Breast epithelium (tissue), 4 donors: ENCODE measurements around the gene TMEM63B. TPM values are rescaled to one million over a fixed set of nuclear protein-coding genes. Genes with fewer than 3 reads are reported as not detected.
A peak's percentile ranks its signal among the peaks of the same experiment; 100 is the strongest.

Experiments
- DNase-seq, 2 donors: peaks; one replicate each; pipeline ENCODE4 v3.0.0-alpha.2; 2019; ENCODE audit warnings: low spot score in 2 of 2
- H3K27ac ChIP-seq, 2 donors: fragments of 200-600 bp; sonication (generic) in 1 of 2; one replicate each; pipeline ENCODE4 v1.5.1; 2016 to 2019; ENCODE audit warnings: mild to moderate bottlenecking in 1 of 2
- H3K27me3 ChIP-seq, 2 donors: fragments of 200-600 bp; sonication (generic) in 1 of 2; one replicate each; pipeline versions ENCODE4 v1.5.1 to v1.6.0; 2017 to 2019; ENCODE audit warnings: control low read depth in 1 of 2, mild to moderate bottlenecking in 1 of 2
- H3K36me3 ChIP-seq: fragments of 200-600 bp; one replicate; pipeline ENCODE4 v1.5.1; 2019
- H3K4me1 ChIP-seq, 2 donors: fragments of 200-600 bp; sonication (generic); one replicate each; pipeline ENCODE4 v1.5.1; 2016 to 2019; ENCODE audit warnings: control low read depth in 1 of 2
- H3K4me3 ChIP-seq, 3 donors: fragments of 200-600 bp; sonication (generic); 1 replicate in 2 of 3; 2 replicates in 1 of 3; pipeline ENCODE4 v1.5.1; 2016 to 2019; ENCODE audit warnings: mild to moderate bottlenecking in 3 of 3, moderate library complexity in 2 of 3
- H3K9me3 ChIP-seq, 2 donors: fragments of 200-600 bp; sonication (generic) in 1 of 2; one replicate each; pipeline ENCODE4 v1.5.1; 2016 to 2019; ENCODE audit warnings: control low read depth in 1 of 2
- POLR2A ChIP-seq: fragments of 450-650 bp; IDR thresholded peaks from one replicate; pipeline ENCODE4 v1.6.1; 2016; ENCODE audit warnings: antibody characterized with exemption, mild to moderate bottlenecking, moderate library complexity
- POLR2AphosphoS5 ChIP-seq, 3 donors: sonication (generic); formaldehyde crosslinking; IDR thresholded peaks; one replicate each; pipeline ENCODE4 v1.6.1; 2017; ENCODE audit warnings: antibody characterized with exemption in 3 of 3
- intact Hi-C: fragments of 100-400 bp; cut with DNase I; formaldehyde crosslinking; loops from one replicate; pipeline ENCODE4 v1.15.1; 2023; ENCODE audit warnings: low total_unique reads
- total RNA-seq, 3 donors: library from RNA; depleted of rRNA; stranded (reverse); fragments of >200 nt; gene quantifications; one replicate each; pipeline ENCODE4 v1.1.0, GENCODE V29; 2016
- TF ChIP-seq, protein P1 (sequence below), 3 donors: fragments of 450-650 bp; IDR thresholded peaks; one replicate each; pipeline ENCODE4 v1.5.1; 2016 to 2017; ENCODE audit warnings: antibody characterized with exemption in 3 of 3, mild to moderate bottlenecking in 3 of 3, moderate library complexity in 3 of 3

The TMEM63B gene
- total RNA-seq, 3 donors from 2014 or later, result 16.7 to 21.8 (median 18.9) TPM

DNA sequence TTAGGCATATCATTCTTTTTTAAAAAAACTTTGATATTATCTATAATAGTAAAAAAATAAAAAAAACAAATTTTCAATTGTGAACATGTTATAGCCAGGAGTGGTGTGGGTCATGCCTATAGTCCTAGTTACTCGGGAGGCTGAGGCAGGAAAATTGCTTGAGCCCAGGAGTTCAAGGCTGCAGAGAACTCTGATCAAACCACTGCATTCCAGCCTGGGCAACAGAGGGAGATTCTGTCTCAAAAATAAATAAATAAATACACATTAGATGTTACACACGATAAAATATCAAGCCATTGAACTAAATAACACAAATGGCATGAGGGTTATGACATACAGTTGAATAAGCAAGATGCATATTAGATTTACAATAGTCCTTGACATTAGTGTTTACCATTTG, 61.5 kb downstream of the TMEM63B start:
- Histone ChIP-seq H3K4me3 (no peak overlapping the region), H3K27me3 (no peaks in the 10 kb centered on the region), H3K27ac (no peak overlapping the region), H3K4me1 (no peaks in the 10 kb centered on the region), H3K36me3 (no peaks in the 10 kb centered on the region), H3K9me3 (no peaks in the 10 kb centered on the region)
- no peak for DNase-seq
- intact Hi-C loops, result no loop called here
- no peak for TF ChIP-seq POLR2A
- TF ChIP-seq, protein P1, sequence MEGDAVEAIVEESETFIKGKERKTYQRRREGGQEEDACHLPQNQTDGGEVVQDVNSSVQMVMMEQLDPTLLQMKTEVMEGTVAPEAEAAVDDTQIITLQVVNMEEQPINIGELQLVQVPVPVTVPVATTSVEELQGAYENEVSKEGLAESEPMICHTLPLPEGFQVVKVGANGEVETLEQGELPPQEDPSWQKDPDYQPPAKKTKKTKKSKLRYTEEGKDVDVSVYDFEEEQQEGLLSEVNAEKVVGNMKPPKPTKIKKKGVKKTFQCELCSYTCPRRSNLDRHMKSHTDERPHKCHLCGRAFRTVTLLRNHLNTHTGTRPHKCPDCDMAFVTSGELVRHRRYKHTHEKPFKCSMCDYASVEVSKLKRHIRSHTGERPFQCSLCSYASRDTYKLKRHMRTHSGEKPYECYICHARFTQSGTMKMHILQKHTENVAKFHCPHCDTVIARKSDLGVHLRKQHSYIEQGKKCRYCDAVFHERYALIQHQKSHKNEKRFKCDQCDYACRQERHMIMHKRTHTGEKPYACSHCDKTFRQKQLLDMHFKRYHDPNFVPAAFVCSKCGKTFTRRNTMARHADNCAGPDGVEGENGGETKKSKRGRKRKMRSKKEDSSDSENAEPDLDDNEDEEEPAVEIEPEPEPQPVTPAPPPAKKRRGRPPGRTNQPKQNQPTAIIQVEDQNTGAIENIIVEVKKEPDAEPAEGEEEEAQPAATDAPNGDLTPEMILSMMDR (IDR thresholded peaks at IDR 0.05), result no peak

DNA sequence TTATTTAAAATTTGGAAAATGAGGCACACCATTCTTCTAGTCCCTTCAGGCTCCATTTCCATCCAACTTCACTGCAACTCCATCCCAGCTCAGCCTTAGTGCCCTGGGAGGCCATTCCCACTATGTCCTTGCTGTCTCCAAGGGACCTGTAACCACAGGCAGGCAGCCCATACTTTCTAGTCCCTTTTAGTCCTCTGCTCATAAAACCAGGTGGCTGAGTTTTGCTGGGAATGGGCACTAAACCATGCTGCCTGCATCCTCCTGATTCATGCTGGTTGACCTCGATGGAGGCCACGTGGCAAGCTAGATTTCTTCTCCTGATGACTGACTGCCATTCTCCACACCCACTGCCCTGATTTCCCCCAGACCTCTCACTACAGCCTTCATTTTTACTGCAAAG, 61.9 kb downstream of the TMEM63B start:
- H3K9me3 ChIP-seq, result no peaks in the 10 kb centered on the region
- H3K36me3 ChIP-seq, result no peaks in the 10 kb centered on the region
- no peaks in the 10 kb centered on the region for H3K4me1 ChIP-seq
- no peaks in the 10 kb centered on the region for H3K27me3 ChIP-seq
- intact Hi-C loops, result no loop called here
- TF ChIP-seq POLR2AphosphoS5 (IDR thresholded peaks at IDR 0.05) (no peak), POLR2A (no peak)
- TF ChIP-seq, protein P1 (IDR thresholded peaks at IDR 0.05), result no peak
- no peak overlapping the region for H3K27ac ChIP-seq
- no peak for DNase-seq
- H3K4me3 ChIP-seq, result no peak overlapping the region

DNA sequence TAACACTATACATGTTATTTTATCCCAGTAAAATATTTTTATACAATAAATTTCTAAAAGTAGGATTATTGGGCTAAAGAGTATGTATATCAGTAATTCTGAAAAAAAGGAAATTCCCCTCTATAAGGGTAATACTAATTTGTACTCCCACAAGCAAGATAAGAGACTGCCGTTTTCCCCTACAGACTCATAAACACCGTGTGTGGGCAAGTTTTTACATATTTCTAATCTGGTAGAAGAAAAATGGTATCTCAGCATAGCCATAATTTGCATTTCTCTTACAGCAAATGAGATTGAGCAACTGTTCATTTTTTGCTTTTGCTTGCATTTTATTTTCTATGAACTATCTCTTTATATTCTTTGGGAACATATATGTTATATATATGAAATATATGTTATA, 63.4 kb downstream of the TMEM63B start:
- TF ChIP-seq POLR2A (no peak), POLR2AphosphoS5 (IDR thresholded peaks at IDR 0.05) (no peak)
- TF ChIP-seq, protein P1 (IDR thresholded peaks at IDR 0.05), result no peak
- DNase-seq, result no peak
- Histone ChIP-seq H3K9me3 (no peaks in the 10 kb centered on the region), H3K4me3 (no peak overlapping the region), H3K27ac (no peak overlapping the region), H3K36me3 (no peaks in the 10 kb centered on the region), H3K4me1 (no peaks in the 10 kb centered on the region), H3K27me3 (no peaks in the 10 kb centered on the region)
- intact Hi-C loops, result no loop called here

DNA sequence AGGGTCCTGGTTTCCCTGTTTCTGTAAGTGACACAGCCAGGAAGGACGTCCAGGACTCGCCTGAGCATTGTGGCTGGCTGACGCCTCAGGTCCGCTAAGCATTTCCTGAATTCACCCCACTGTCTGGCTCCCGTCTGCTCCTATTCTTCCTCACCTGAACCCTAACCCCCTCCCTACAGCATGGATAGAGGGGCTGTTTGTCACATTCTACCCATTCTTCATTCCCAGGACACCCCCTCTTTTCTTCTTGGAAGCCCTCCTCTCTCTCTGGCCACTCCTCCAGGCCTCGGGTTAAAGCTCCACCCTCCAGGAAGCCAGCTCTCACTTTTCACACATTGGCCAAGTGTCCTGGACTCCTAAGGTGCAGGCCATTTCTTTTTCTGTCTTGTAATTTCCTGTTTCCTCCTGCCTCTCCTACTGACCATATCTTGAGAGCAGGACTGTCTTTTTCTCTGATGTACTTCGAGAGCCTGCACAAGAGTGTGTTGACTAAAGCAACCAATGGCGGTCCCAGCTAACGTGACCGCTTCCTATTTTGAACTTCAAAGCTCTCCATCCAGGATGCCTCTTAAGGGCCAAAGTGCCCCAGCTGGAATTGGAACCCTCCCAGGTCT, 65.2 kb downstream of the TMEM63B start:
- no peak for TF ChIP-seq POLR2AphosphoS5 (IDR thresholded peaks at IDR 0.05)
- no peak for TF ChIP-seq POLR2A
- TF ChIP-seq, protein P1 (IDR thresholded peaks at IDR 0.05), result no peak
- Histone ChIP-seq H3K9me3 (no peaks in the 10 kb centered on the region), H3K27me3 (no peaks in the 10 kb centered on the region), H3K36me3 (no peaks in the 10 kb centered on the region), H3K27ac (peak overlapping the region in 1 of 2 donors; percentile 55), H3K4me3 (peak overlapping the region in 2 of 3 donors; percentile 1 to 22), H3K4me1 (no peaks in the 10 kb centered on the region)
- no peak for DNase-seq
- intact Hi-C loops, result no loop called here

DNA sequence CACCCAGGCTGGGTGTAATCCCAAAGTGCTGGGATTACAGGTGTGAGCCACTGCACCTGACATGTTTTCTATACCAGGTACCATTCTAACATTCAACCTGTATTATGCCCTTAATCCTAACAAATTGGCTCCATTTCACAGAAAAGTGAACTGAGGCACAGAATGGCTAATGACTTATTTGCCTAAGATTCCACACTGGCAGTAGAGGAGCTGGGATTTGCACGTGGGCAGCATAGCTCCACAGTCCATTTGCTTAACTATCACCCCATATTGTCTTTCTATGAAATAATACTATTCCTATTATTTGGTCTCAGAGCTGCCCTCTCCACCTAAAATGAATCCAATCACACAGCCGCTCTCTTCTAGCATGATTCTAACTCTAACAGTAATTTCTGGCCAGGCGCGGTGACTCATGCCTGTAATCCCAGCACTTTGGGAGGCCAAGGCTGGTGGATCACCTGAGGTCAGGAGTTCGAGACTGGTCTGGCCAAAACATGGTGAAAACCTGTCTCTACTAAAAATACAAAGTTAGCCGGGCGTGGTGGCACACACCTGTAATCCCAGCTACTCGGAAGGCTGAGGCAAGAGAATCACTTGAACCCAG, 66.1 kb downstream of the TMEM63B start:
- no peak overlapping the region for H3K27ac ChIP-seq
- intact Hi-C loops, result no loop called here
- TF ChIP-seq POLR2AphosphoS5 (IDR thresholded peaks at IDR 0.05), result no peak
- H3K9me3 ChIP-seq, result no peaks in the 10 kb centered on the region
- no peaks in the 10 kb centered on the region for H3K27me3 ChIP-seq
- DNase-seq, result no peak
- H3K4me3 ChIP-seq, result no peak overlapping the region
- no peaks in the 10 kb centered on the region for H3K4me1 ChIP-seq
- no peaks in the 10 kb centered on the region for H3K36me3 ChIP-seq
